ENCODE data around the gene IRF9.

IRF9 gene

DNA sequence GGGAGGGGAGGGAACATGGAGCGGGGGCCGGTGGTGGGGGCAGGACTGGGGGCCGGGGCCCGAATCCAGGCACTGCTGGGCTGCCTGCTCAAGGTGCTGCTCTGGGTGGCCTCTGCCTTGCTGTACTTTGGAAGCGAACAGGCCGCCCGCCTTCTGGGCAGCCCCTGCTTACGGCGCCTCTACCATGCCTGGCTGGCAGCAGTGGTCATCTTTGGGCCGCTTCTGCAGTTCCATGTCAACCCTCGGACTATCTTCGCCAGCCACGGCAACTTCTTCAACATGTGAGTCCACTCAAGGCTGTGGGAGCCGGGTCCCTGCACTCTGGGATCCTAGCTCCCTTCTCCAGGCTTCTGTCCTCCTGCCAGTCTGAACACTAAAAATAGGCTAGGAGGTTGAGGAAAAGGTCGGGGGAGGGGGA, 29.5 kb upstream of the IRF9 start:
- in situ Hi-C loops (cut with HindIII; ENCODE audit: low sequenced_read_pairs), result no loop called here
- no peak for DNase-seq (ENCODE audit: low read depth, low spot score)
- no peak overlapping the region for H3K4me3 ChIP-seq (ENCODE audit: low read depth, low read length)
- TF ChIP-seq CTCF (IDR thresholded peaks at IDR 0.05; ENCODE audit: low read depth, low read length), result no peak

- no peak for TF ChIP-seq CTCF (IDR thresholded peaks at IDR 0.05; ENCODE audit: low read depth, low read length)
- no peak for DNase-seq (ENCODE audit: low read depth, low spot score)
- H3K4me3 ChIP-seq (ENCODE audit: low read depth, low read length), result no peak overlapping the region
- in situ Hi-C loops (cut with HindIII; ENCODE audit: low sequenced_read_pairs), result no loop called here
Observed at GRCh38 chr14:24132061-24132685, 28.9 kb upstream of the IRF9 start.

- TF ChIP-seq CTCF (IDR thresholded peaks at IDR 0.05; ENCODE audit: low read depth, low read length), result no peak
- in situ Hi-C loops (cut with HindIII; ENCODE audit: low sequenced_read_pairs), result no loop called here
- no peak overlapping the region for H3K4me3 ChIP-seq (ENCODE audit: low read depth, low read length)
- DNase-seq (ENCODE audit: low read depth, low spot score), result no peak
Observed at GRCh38 chr14:24132976-24133375, 28.1 kb upstream of the IRF9 start.

DNA sequence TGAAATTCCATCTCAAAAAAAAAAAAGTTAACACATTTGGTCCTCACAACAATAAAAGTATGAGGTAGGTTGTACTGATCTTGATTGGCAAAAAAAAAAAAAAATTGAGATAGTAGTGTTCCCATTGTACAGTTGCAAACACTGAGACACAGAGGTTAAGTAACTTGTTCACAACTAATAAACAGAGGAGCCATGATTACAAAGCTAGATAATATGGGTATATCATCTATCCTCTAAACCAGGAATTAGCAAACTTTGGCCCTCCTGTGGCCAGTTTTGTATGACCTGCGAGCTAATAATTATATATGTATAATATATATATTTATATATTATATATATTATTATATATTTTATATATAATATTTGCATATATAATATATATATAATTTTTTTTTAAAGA, 27.3 kb upstream of the IRF9 start:
- no peak for DNase-seq (ENCODE audit: low read depth, low spot score)
- H3K4me3 ChIP-seq (ENCODE audit: low read depth, low read length), result no peak overlapping the region
- in situ Hi-C loops (cut with HindIII; ENCODE audit: low sequenced_read_pairs), result no loop called here
- TF ChIP-seq CTCF (IDR thresholded peaks at IDR 0.05; ENCODE audit: low read depth, low read length), result no peak

- TF ChIP-seq CTCF (IDR thresholded peaks at IDR 0.05; ENCODE audit: low read depth, low read length), result no peak
- DNase-seq (ENCODE audit: low read depth, low spot score), result no peak
- peak overlapping the region; percentile 62 for H3K4me3 ChIP-seq (ENCODE audit: low read depth, low read length)
- in situ Hi-C loops (cut with HindIII; ENCODE audit: low sequenced_read_pairs), result no loop called here
Observed at GRCh38 chr14:24135584-24135833, 25.6 kb upstream of the IRF9 start.

GRCh38 chr14:24135834-24136683, 25.0 kb upstream of the IRF9 start, which contains the start of gene PSME1:
Gene PSME1, plus strand, starts transcription at chr14:24136194. Its CDS starts 69 bp downstream, at chr14:24136263.
- peak within 1 kb of the TSS; percentile 62 for H3K4me3 ChIP-seq (ENCODE audit: low read depth, low read length)
- no peak for TF ChIP-seq CTCF (IDR thresholded peaks at IDR 0.05; ENCODE audit: low read depth, low read length)
- in situ Hi-C loops (cut with HindIII; ENCODE audit: low sequenced_read_pairs), result no loop called here

More at GRCh38 chr14:24135834-24136683, 25.0 kb upstream of the IRF9 start, which contains the start of gene PSME1:
- peak; percentile 90 for DNase-seq (ENCODE audit: low read depth, low spot score)

All from astrocyte of the spinal cord (primary cell).